HG03565 (cell line): Measurements from ENCODE around the gene PCNX2.
"Not testable (repeated sequence)": the region's sequence is repeated elsewhere in the genome, so short reads cannot be mapped to it uniquely, and the experiment has no call there.

Experiments used
- ATAC-seq: cut with Tn5 transposase; IDR thresholded peaks from one replicate; pipeline ENCODE4 v1.9.1; 2021; ENCODE audit warnings: mild to moderate bottlenecking, moderate library complexity; ENCODE audit not compliant: unreplicated experiment

The PCNX2 gene

GRCh38 chr1:233113009-233113879, 182.3 kb downstream of the PCNX2 start:
- peak; percentile 79 for ATAC-seq

DNA sequence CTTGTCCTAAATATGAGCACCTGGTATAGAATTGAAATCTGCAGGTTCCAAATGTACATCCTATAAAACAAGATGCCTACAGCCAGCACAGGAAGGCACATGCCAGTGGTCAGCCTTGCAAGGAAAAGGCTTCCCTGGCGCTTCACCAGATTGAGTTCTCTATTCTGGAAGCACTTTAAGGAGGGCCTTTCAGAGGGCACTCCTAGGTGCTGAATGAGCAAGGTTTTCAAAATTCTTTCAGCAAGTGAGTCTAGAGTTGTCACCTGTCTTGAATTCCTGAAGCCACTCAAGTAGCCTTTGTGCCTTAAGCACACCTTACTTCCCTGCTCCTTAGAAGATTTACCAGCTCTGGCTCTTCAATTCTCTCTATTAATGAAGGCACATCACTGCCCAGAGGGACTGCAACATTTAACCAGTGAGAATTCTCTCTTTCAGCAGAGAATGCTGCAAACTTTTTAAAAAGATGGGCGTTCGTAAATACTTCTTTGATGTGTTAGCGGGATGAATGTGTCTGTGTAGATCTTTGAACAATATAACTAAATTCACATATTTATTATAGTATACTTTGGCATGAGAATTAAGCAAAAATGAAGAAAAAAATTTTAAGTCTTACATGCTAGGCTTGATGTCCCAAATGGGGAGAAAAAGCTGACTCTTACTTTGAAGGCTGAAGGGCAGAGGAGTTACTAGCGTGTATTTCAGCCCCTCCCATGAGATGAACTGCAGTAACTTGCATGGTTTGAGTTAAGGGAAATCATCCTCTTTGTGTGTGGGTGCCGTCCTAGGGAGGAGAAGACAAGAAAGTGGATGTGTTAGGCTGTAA, 183.1 kb downstream of the PCNX2 start:
- no peak for ATAC-seq

DNA sequence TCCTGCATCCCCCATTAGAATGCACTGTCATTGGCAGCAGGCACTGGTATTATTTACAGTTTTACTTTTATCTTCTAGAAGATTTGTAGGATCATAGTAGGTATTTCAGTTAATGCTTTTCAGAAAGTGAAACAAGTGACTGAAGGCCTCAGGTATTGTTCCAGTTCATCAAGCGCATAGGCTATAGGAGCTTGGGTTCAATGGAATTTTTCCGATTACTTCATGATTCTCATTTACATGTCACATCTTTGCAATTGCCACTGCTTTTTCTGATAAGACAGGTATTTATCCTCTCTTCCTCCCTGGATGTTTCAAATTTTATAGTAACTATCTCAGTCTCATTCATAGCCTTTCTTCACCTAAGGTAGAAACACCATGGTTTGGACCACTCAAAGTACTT, 183.8 kb downstream of the PCNX2 start:
- no peak for ATAC-seq

DNA sequence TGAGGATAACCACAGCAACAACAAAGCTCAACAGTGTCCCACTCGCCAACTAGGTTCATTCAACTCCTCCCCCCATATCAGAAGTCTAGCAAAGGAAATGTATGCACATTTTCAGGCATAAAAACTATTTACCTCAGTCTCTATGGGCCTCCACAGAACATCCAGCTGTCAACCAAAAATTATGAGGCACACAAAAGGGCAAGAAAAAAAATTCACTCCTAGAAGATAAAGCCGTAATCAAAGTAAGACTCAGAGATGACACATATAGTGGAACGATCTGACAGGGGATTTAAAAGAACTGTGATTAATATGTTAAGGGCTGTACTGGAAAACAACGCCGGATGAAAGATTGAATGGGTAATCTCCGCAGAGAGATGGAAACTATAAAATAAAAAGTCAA, 186.4 kb downstream of the PCNX2 start:
- no peak for ATAC-seq

- not testable (repeated sequence) for ATAC-seq
Measured at GRCh38 chr1:233107716-233108130, 187.8 kb downstream of the PCNX2 start.

GRCh38 chr1:233107130-233107660, 188.3 kb downstream of the PCNX2 start:
- no peak for ATAC-seq

- no peak for ATAC-seq
Measured at GRCh38 chr1:233105225-233105624, 190.3 kb downstream of the PCNX2 start.

DNA sequence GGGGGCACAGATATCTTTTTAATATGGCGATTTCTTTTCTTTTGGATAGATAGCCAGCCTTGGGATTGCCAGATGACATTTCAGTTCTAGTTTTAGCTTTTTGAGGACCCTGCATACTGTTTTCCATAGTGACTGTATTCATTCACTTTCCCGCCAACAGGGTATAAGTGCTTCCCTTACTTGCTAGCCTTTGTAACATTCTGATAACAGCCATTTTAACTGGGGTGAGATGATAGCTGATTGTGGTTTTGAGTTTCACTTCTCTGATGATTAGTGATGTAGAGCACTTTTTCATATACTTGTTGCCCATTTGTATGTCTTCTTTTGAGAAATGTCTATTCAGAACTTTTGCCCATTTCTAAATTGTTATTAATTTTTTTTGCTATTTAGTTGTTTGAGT, 193.2 kb downstream of the PCNX2 start:
- no peak for ATAC-seq

DNA sequence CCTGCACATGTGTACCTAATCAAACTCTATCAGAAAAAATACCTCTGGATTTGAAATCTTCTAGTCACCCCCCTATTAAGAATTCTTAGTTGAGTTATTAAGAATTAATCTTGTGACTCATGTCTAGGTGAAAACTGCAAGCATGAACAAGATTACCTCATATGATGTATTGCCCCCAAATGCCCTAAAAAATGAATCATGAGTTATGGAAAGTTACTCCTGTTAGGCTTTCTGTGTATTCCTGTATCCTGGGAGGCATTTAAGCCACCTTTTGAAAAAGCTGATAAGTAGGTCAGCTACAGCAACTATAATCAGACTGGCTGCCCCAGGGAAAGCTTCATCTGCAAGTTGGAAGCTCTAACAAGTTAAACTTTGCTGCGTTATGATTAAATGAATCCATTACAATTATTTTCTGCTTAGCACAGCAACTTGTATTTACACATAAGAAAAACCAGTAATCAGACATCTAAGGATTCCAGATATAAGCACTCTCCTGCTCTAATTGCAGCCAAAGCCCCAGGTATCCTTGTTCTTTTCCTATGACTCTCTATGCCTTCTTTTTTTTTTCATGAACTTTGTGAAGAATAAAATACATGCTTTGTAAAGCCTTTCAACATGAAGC, 197.5 kb downstream of the PCNX2 start:
- ATAC-seq: no peak

- ATAC-seq: no peak
Measured at GRCh38 chr1:233097546-233097945, 198.0 kb downstream of the PCNX2 start.

DNA sequence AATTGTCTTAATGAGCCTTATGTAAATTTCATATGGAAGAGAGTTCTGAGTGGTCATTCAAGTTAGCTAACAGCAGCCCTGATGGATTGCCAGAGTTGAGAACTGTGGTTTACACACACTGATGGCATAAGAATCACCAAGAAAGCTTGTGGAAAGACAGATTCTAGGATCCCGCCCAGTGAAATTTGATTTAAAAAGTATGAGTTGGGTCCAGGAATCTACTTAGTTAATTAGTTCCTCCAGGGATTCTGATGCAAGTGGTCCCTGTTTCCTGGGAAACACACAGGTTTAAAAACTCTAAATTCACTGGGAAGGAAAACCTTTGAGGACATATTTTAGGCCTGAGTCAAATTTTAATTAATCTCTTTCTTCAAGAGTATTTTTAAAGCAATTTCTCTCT, 200.8 kb downstream of the PCNX2 start:
- ATAC-seq: no peak

GRCh38 chr1:233094269-233094668, 201.3 kb downstream of the PCNX2 start:
- ATAC-seq: no peak

DNA sequence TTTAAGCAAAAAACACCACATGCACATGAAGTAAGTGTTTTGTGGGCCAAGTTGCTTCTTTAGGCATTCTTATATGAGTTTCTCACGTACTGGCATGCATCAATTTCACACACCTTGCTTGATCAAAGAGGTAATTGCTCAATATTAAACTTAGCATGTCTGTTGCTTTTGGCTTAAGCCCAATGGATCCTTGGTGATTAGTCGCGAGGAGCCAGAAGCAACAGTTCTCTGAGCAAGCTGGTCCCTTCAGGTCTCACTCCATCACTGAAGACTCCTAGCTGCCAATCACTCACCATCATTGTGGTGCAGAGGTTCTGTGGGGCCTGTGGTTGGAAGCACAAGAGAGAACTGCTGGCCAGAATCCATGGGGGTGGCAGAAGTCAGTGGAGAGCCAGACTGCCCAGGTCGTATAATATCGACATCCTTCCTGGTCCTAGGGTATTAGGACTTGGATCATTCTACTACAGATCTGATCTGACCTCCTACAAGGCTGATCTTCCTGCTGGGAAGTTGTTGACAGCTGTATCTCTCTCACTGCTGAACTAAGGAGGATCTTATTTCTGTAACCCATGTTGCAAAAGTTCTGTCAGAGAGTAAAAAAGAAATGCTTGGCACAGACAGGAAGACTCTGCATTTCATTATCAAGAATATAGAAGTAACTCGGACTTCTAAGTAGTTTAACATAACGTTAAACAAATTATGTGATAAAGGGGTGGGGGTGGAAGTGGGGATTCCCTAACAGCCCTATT, 204.6 kb downstream of the PCNX2 start:
- no peak for ATAC-seq

- no peak for ATAC-seq
Measured at GRCh38 chr1:233089251-233089650, 206.3 kb downstream of the PCNX2 start.

DNA sequence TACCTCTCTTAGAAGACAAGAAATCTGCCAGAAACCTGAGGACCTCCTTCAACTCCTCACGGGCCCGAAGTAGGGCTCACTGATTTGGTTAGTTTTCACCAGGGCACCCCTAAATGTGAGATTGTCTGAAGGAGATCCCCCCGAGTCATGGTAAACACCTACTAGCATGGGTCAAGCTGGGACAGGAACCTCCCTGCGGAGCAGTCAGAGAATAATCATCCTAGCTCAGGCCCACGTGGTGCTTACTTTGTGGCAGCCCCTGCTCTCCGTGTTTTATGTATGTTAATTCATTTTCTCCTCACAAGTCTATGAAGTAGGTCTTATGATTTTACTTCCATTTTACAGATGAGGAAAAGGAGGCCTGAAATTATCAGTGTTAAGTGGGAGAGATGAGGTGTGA, 206.9 kb downstream of the PCNX2 start:
- ATAC-seq: no peak

- ATAC-seq: no peak
Measured at GRCh38 chr1:233086961-233087881, 208.3 kb downstream of the PCNX2 start.

DNA sequence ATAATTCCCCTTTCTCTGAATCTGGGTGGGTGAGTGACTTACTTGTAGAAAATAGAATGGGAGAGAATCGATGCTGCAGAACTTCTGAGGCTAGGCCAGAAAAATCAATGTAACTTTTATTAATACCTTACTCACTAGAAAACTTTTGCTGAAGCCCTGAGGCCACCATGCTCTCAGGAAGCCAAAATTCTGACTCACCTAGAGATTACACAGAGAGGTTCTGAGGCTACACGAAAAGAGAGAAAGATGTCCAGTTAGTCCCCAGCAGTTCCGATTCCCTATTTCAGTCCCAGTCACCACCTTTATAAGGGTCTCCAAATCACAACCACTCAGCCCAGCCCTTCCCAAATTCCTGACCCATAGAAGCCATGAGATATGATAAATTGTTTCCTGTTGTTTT, 210.0 kb downstream of the PCNX2 start:
- ATAC-seq: no peak

DNA sequence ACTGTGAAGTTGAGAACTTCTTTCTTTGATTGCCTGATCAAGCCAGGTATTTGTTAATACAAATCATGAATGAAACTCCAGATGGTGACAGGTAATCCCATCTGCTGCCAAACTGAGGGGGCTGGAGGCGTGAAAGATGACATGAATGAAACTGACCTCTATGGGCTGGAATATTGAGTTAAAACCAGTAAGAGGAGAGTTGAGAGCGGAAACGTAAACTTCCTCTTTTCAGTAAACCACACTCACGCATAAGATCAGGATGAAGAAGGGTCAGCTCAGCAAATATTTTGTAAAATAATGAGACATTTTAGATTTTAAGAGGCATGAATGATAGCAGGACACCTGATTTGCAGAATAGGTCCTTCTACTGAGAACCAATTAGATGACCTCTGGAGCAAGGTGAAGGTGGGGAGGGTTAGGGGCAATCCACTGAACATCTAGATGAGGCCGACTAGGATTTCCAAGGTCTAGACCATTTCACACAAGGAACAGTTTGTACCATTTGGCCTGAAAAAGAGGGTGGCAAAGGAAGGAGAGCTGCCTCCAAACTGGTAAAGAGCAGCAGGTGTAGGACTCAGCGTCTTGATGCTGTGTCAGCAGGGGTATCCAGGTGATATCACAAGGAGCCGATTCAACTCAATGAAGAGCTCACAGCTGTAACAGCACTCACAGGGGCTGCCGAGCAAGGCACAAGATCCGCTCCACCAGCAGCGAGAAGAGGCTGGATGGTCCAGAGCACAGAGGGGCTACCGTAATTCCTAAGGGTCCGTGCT, 212.6 kb downstream of the PCNX2 start:
- ATAC-seq: peak; percentile 43

DNA sequence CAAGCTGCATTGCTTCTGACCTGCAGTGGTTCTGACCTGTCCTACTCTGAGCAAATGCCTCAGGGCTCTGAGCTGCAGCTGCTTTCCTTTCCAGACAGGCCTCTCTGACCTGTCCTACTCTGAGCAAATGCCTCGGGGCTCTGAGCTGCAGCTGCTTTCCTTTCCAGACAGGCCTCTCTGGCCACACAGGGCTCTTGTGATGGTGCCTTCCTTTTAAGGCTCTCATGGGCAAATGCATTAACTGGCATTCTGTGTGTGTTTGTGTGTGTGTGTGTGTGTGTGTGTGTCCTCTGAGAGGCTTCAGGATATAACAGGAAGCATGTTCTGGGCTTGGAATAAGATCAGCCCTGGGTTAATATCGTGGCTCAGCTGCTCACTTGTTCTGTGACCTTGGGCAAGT, 213.8 kb downstream of the PCNX2 start:
- no peak for ATAC-seq
